Endothelial cell of umbilical vein (primary cell): ENCODE data around the gene CEP63. TPM values are rescaled to one million over a fixed set of nuclear protein-coding genes. Genes with fewer than 3 reads are reported as not detected.

ENCODE experiments used
- BruUV-seq: library from RNA; stranded (reverse); fragments of 400-500 nt; replicated peaks from 2 replicates; lab custom pipeline; 2021; lab: Mats Ljungman, UMichigan
- CTCF ChIA-PET: fragments of 300-600, 350-600 bp; sonication (Branson Sonifier 250); formaldehyde crosslinking; loops from one replicate; lab custom pipeline; 2021; ENCODE audit warnings: antibody characterized with exemption, inconsistent platforms; lab: Charles Lee
- POLR2A ChIA-PET: fragments of 300-600, 350-600 bp; sonication (Branson Sonifier 250); formaldehyde crosslinking; loops from one replicate; lab custom pipeline; 2021; ENCODE audit warnings: antibody characterized with exemption, inconsistent platforms; lab: Charles Lee
- DNase-seq: peaks from one replicate; pipeline ENCODE4 v3.0.0-alpha.2; 2011; ENCODE audit warnings: low read depth, low spot score
- FAIRE-seq: peaks from 2 replicates; lab custom pipeline; 2011; peaks lifted over from hg19 to GRCh38; lab: Jason Lieb, UNC
- H2AFZ ChIP-seq: 2 replicates; pipeline ENCODE4 v1.6.0; 2012; ENCODE audit warnings: low read depth, low read length, control low read depth, inconsistent platforms
- H3K27ac ChIP-seq: 2 replicates; pipeline ENCODE4 v1.5.1; 2011; ENCODE audit warnings: low read depth, mild to moderate bottlenecking, control low read depth, low read length, moderate library complexity; ENCODE audit not compliant: insufficient read depth
- H3K27me3 ChIP-seq, 2 experiments: 2 replicates each; pipeline versions ENCODE4 v1.6.0 to v1.6.1; 2011; ENCODE audit warnings: low read length in 2 of 2, mixed read lengths in 1 of 2; ENCODE audit not compliant: control insufficient read depth in 2 of 2, insufficient read depth in 2 of 2
- H3K36me3 ChIP-seq, 2 experiments: 2 replicates in 1 of 2; 3 replicates in 1 of 2; pipeline ENCODE4 v1.5.1; 2011; ENCODE audit warnings: low read length in 2 of 2, mild to moderate bottlenecking in 1 of 2, moderate library complexity in 1 of 2; ENCODE audit not compliant: control insufficient read depth in 2 of 2, insufficient read depth in 2 of 2; ENCODE audit errors: extremely low read depth in 1 of 2
- H3K4me1 ChIP-seq: 3 replicates; pipeline ENCODE4 v1.5.1; 2011; ENCODE audit warnings: mild to moderate bottlenecking, low read length; ENCODE audit not compliant: control insufficient read depth, insufficient read depth; ENCODE audit errors: extremely low read depth
- H3K4me2 ChIP-seq: 2 replicates; pipeline ENCODE4 v1.6.1; 2011; ENCODE audit warnings: low read length, control low read depth, mixed read lengths; ENCODE audit not compliant: insufficient read depth
- H3K4me3 ChIP-seq, 3 experiments: fragments of 200-600 bp in 1 of 3; sonication (generic), shearing (Covaris generic) in 1 of 3; replicated peaks in 1 of 3; 2 replicates each; pipeline ENCODE4 v1.5.1; 2011 to 2016; ENCODE audit warnings: control low read depth in 3 of 3, low read length in 3 of 3, mild to moderate bottlenecking in 2 of 3, inconsistent platforms in 1 of 3, low read depth in 1 of 3, moderate library complexity in 1 of 3; ENCODE audit not compliant: insufficient read depth in 1 of 3
- H3K79me2 ChIP-seq: 2 replicates; pipeline ENCODE4 v1.6.0; 2012; ENCODE audit warnings: low read length, inconsistent platforms; ENCODE audit not compliant: control insufficient read depth, insufficient read depth
- H3K9ac ChIP-seq: replicated peaks from 2 replicates; pipeline ENCODE3; 2011; ENCODE audit warnings: low read length, control low read depth; ENCODE audit not compliant: insufficient read depth; ENCODE audit errors: extremely low read depth
- H3K9me1 ChIP-seq: replicated peaks from 3 replicates; pipeline ENCODE4 v1.6.0; 2011; ENCODE audit warnings: mild to moderate bottlenecking, low read length; ENCODE audit not compliant: control insufficient read depth, insufficient read depth; ENCODE audit errors: extremely low read depth
- H3K9me3 ChIP-seq: replicated peaks from 2 replicates; pipeline ENCODE4 v1.5.1; 2012; ENCODE audit warnings: low read length, inconsistent platforms; ENCODE audit not compliant: control insufficient read depth, insufficient read depth
- H4K20me1 ChIP-seq: replicated peaks from 2 replicates; pipeline ENCODE3; 2011; ENCODE audit warnings: mild to moderate bottlenecking, low read length; ENCODE audit not compliant: control insufficient read depth, insufficient read depth; ENCODE audit errors: extremely low read depth
- CTCF ChIP-seq, 2 donors: IDR thresholded peaks; 1 replicate in 1 of 2; 2 replicates in 1 of 2; pipeline ENCODE4 v1.5.1; 2011; ENCODE audit warnings: low read length in 2 of 2, mild to moderate bottlenecking in 2 of 2, moderate library complexity in 2 of 2, control low read depth in 1 of 2, inconsistent platforms in 1 of 2, low read depth in 1 of 2; ENCODE audit not compliant: insufficient read depth in 1 of 2; ENCODE audit errors: extremely low read depth in 1 of 2
- EZH2 ChIP-seq: IDR thresholded peaks from 2 replicates; pipeline ENCODE4 v1.6.1; 2012; ENCODE audit warnings: borderline replicate concordance, low read depth, mild to moderate bottlenecking, moderate library complexity, low read length, inconsistent platforms; ENCODE audit not compliant: severe bottlenecking
- FOS ChIP-seq: IDR thresholded peaks from 2 replicates; pipeline ENCODE4 v1.6.1; 2011; ENCODE audit warnings: mild to moderate bottlenecking, low read length, moderate library complexity, borderline replicate concordance; ENCODE audit not compliant: insufficient read depth
- GATA2 ChIP-seq: IDR thresholded peaks from 2 replicates; pipeline ENCODE4 v1.7.0; 2011; ENCODE audit warnings: low read depth, mild to moderate bottlenecking, moderate library complexity, mixed read lengths, low read length; ENCODE audit not compliant: insufficient read length, insufficient read depth
- JUN ChIP-seq: IDR thresholded peaks from 2 replicates; pipeline ENCODE4 v1.6.1; 2011; ENCODE audit warnings: borderline replicate concordance, low read depth; ENCODE audit not compliant: insufficient read length, insufficient read depth
- MAX ChIP-seq: IDR thresholded peaks from 2 replicates; pipeline ENCODE4 v1.6.1; 2011; ENCODE audit not compliant: insufficient read depth, insufficient read length
- MYC ChIP-seq: IDR thresholded peaks from one replicate; pipeline ENCODE4 v1.6.1; 2011; ENCODE audit warnings: mild to moderate bottlenecking, low read depth, low read length
- POLR2A ChIP-seq: IDR thresholded peaks from 2 replicates; pipeline ENCODE4 v1.6.1; 2012; ENCODE audit warnings: low read depth, mild to moderate bottlenecking, control low read depth, low read length
- POLR2AphosphoS5 ChIP-seq: IDR thresholded peaks from 2 replicates; pipeline ENCODE4 v1.6.1; 2012; ENCODE audit warnings: low read depth, mild to moderate bottlenecking, control low read depth, low read length, moderate library complexity; ENCODE audit not compliant: insufficient read depth
- dilution Hi-C: fragments of 300-500 bp; cut with MboI; formaldehyde crosslinking; loops from one replicate; pipeline ENCODE4 v1.15.0; 2019; ENCODE audit warnings: low sequenced_read_pairs; ENCODE audit not compliant: extremely low pct_ligation_motif_present
- intact Hi-C: fragments of 100-400 bp; cut with micrococcal nuclease; formaldehyde crosslinking; loops from one replicate; pipeline ENCODE4 v1.10.0; 2022
- polyA plus RNA-seq, 4 experiments: library from polyadenylated mRNA; depleted of rRNA in 3 of 4; stranded (reverse) in 3 of 4; unstranded in 1 of 4; fragments of >200 nt; gene quantifications; 2 replicates each; pipeline versions ENCODE4 v1.2.1 to v1.2.3, GENCODE V29; 2011 to 2012; ENCODE audit warnings: missing spikeins in 1 of 4
- total RNA-seq: library from RNA; stranded (reverse); gene quantifications from 2 replicates; pipeline ENCODE4 v1.2.3, GENCODE V29; 2021

Gene CEP63
- total and polyA plus RNA-seq, 2 donors (not counting 3 experiments of a cell fraction or from before 2014, with no cell fraction given) = 5.7 to 29.4 TPM

- TF ChIP-seq GATA2 (no peak), POLR2A (no peak), MAX (no peak), EZH2 (no peak), JUN (no peak), CTCF (IDR thresholded peaks at IDR 0.05; ENCODE audit: extremely low read depth in 1 of 2, insufficient read depth in 1 of 2, low read depth in 1 of 2, low read length in 2 of 2) (no peak), FOS (no peak), POLR2AphosphoS5 (no peak), MYC (no peak)
- no peaks in the 10 kb centered on the region for H4K20me1 ChIP-seq
- ChIA-PET POLR2A (interaction anchor here (1.2 kb wide), 1 partner anchor 71 kb away, joined by 7 read pairs; the partner anchor contains the start of gene AMOTL2), CTCF (interaction anchor here (0.7 to 2.2 kb wide), 11 partner anchors 9 to 515 kb away, joined by 3 to 15 read pairs (median 3); no protein-coding TSS in a partner anchor)
- no peaks in the 10 kb centered on the region for H3K36me3 ChIP-seq
- peaks cover 23% of the 10 kb centered on the region for H3K4me1 ChIP-seq
- dilution Hi-C loops = no loop called here
- H3K4me3 ChIP-seq = no peak overlapping the region
- intact Hi-C loops = loop anchor here (2.0 kb wide), 1 partner anchor 19 kb away; no protein-coding TSS in a partner anchor
- no peak overlapping the region for H3K9ac ChIP-seq
- no peaks in the 10 kb centered on the region for H3K79me2 ChIP-seq
- no peak overlapping the region for H2AFZ ChIP-seq
- BruUV-seq = no TSS peak
- H3K27ac ChIP-seq = no peak overlapping the region
- peak; percentile 90 for DNase-seq
- no peaks in the 10 kb centered on the region for H3K9me1 ChIP-seq
- H3K9me3 ChIP-seq = no peaks in the 10 kb centered on the region
- H3K4me2 ChIP-seq = peak overlapping the region; percentile 46
- FAIRE-seq = peak; percentile 95
- peaks cover 0 to 4% of the 10 kb centered on the region in 2 experiments for H3K27me3 ChIP-seq
These were observed 40.2 kb upstream of the CEP63 start for GRCh38 chr3:134445636-134446035.
